HG03159 (cell line): ENCODE measurements around the gene CLSTN2.

Source experiments
- ATAC-seq: cut with Tn5 transposase; IDR thresholded peaks from one replicate; pipeline ENCODE4 v1.9.1; 2021; ENCODE audit warnings: mild to moderate bottlenecking, moderate library complexity; ENCODE audit not compliant: unreplicated experiment

Gene CLSTN2

GRCh38 chr3:140470211-140470610 lies 535.2 kb downstream of the CLSTN2 start:
- no peak for ATAC-seq

GRCh38 chr3:140470962-140471361 lies 536.0 kb downstream of the CLSTN2 start:
- ATAC-seq, result no peak

GRCh38 chr3:140472306-140473020 lies 537.5 kb downstream of the CLSTN2 start:
- no peak for ATAC-seq

GRCh38 chr3:140487566-140487965 lies 552.6 kb downstream of the CLSTN2 start:
- no peak for ATAC-seq

- ATAC-seq, result no peak
Measured at GRCh38 chr3:140493271-140493670, 558.3 kb downstream of the CLSTN2 start.

- no peak for ATAC-seq
Measured at GRCh38 chr3:140494970-140495369, 560.0 kb downstream of the CLSTN2 start.

GRCh38 chr3:140497331-140497730 lies 562.3 kb downstream of the CLSTN2 start:
- no peak for ATAC-seq

GRCh38 chr3:140499114-140499757 lies 564.3 kb downstream of the CLSTN2 start:
- no peak for ATAC-seq

- no peak for ATAC-seq
Measured at GRCh38 chr3:140500473-140500872, 565.5 kb downstream of the CLSTN2 start.

- ATAC-seq, result no peak
Measured at GRCh38 chr3:140501061-140501769, 566.2 kb downstream of the CLSTN2 start.

GRCh38 chr3:140501770-140502364 lies 566.9 kb downstream of the CLSTN2 start:
- ATAC-seq, result no peak

- ATAC-seq, result peak; percentile 69
Measured at GRCh38 chr3:140505213-140505612, 570.2 kb downstream of the CLSTN2 start.

GRCh38 chr3:140505876-140506275 lies 570.9 kb downstream of the CLSTN2 start:
- ATAC-seq, result no peak

- no peak for ATAC-seq
Measured at GRCh38 chr3:140508550-140508949, 573.6 kb downstream of the CLSTN2 start.

GRCh38 chr3:140509534-140509933 lies 574.5 kb downstream of the CLSTN2 start:
- no peak for ATAC-seq

- no peak for ATAC-seq
Measured at GRCh38 chr3:140510303-140510861, 575.4 kb downstream of the CLSTN2 start.

- ATAC-seq, result no peak
Measured at GRCh38 chr3:140521751-140522445, 586.9 kb downstream of the CLSTN2 start.

GRCh38 chr3:140522653-140523380 lies 587.8 kb downstream of the CLSTN2 start:
- ATAC-seq, result no peak

- no peak for ATAC-seq
Measured at GRCh38 chr3:140523600-140523999, 588.6 kb downstream of the CLSTN2 start.

GRCh38 chr3:140527156-140527555 lies 592.2 kb downstream of the CLSTN2 start:
- no peak for ATAC-seq
